Erythroblast (primary cell): ENCODE data around the gene BMPER.

Experiments used
- DNase-seq, 2 experiments: peaks; one replicate each; lab custom pipeline; 2025; lab: John Stamatoyannopoulos, UW
- GATA1 ChIP-seq: IDR thresholded peaks from 2 replicates; pipeline ENCODE4 v1.6.1; 2011; ENCODE audit warnings: low read depth, mild to moderate bottlenecking, control low read depth, low read length, moderate library complexity
- POLR2A ChIP-seq: IDR thresholded peaks from 2 replicates; pipeline ENCODE4 v1.6.1; 2011; ENCODE audit warnings: mild to moderate bottlenecking, low read length

Gene BMPER

DNA sequence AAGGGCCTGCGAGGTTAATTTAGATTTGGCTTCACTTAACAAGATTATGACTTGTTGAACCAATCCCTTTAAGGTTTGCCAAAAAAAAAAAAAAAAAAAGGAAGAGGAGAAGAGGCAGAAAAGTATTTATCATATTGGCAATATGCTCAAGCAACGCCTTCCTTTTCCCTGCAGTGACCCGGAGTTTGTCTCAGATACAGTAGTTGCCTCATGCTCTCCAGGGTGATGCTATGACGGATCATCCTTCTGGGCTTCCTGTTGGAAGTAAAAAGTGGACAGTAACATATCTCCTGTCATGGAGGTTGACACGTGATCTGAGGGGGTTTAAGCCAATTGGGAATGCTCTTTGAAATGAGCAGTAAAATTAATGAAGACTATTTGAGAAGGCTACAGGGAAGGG is 117.3 kb downstream of the BMPER start:
- no peak for DNase-seq
- no peak for TF ChIP-seq POLR2A
- TF ChIP-seq GATA1, result no peak

- TF ChIP-seq POLR2A (no peak), GATA1 (no peak)
- DNase-seq, result no peak
These were observed 120.3 kb downstream of the BMPER start for GRCh38 chr7:34025600-34025999.

- TF ChIP-seq GATA1, result no peak
- TF ChIP-seq POLR2A, result no peak
These were observed 121.3 kb downstream of the BMPER start for GRCh38 chr7:34026481-34027190.

GRCh38 chr7:34031156-34031555 is 125.8 kb downstream of the BMPER start:
- TF ChIP-seq GATA1 (no peak), POLR2A (no peak)
- DNase-seq, result no peak

More at GRCh38 chr7:34026481-34027190, 121.3 kb downstream of the BMPER start:
- no peak for DNase-seq

DNA sequence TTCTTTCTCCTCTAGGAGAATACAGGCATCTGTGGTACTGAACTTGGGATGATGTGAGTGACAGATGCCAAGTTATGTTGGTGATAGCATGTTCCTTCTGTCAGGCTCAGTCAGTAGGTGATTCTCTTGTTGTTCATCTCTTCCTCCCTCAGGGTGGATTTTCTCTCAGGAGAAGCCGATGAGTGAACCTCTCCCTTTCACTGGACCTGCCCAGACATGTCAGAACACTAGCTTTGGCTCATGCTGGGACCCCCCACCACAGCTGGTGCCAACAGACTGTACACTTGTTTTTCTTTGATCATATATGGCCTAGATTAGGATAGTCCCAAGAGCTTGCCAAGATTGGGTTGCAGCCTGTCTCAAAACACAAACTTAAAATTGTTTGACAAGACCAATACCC is 129.4 kb downstream of the BMPER start:
- TF ChIP-seq GATA1 (no peak), POLR2A (no peak)

DNA sequence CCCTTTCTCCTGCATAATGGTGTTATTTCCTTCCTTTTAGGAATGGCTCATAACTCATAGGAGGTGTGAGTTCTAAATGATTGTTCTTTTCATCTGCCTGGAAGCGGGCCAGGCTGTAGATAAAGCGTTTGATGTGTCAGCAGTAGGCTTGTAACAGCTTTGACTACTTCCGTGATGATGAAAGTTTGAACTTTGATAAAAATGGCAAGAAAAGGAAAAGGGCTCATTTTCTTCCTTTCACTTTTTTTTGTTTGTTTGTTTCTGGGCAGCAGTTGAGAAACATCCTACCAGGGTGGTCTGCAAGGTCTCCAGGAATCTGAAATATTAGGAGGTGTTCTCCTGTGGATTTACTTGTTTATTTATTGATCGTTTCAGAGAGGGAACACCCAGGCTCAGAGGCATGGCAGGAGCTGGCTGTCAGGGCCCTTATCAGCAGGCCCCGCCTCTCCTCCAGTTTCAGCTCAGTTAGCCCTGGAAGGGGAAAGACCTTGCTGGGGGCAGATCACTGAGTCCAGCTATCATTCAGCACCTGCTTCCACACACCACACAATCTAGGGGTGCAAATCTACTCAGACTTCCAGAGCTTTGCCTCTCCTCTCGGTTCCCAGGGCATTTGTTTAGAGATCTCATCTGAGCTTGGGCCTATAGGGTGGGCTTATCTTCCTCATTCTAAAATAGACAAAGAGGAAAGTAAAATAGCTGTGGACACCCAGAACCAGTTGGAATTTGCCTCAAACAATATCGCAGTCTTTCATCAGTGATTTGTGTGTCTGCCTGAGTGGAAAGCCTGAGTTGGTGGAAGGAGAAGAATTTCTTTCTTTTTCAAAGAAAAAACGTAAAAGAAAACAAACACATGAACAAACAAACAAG is 130.9 kb downstream of the BMPER start:
- TF ChIP-seq GATA1 (no peak), POLR2A (no peak)
- DNase-seq, result peak; percentile 71 to 76

More for the DNA sequence above, 129.4 kb downstream of the BMPER start:
- DNase-seq, result no peak

DNA sequence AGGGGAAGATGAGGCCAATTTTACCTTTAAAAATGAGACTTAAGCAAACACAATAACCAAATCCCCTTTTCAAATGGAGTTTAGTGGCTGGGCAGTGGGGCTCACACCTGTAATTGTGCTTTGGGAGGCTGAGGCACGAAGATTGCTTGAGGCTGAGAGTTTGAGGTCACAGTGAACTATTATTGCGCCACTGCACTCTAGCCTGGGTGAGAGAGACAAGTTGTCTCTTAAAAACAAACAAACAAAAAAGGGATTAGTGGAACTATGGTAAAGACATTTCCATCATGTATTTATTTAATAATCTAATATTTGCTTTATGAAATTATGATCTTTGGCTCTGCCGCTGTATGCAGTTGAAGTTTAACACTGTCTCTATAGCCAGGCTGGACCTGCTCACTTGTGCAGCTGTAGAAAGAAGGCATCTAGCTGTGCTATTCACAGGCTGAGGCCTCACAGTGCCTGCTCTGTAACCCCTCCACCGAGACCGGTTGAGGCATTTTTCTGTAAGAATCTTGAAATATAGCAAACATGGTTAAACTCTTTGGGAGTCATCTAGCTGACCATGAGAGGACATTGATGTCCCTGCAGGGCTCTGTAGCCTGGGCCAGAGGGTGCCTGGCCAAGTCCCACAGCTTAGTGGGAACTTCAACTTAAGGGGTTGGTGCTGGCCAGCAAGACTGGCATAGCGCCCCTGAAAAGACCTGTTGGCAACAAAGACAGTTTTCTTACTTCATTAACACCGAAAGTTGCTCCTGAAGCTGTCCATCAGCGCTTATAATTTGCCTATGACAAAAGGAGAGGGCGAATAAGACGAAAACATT is 131.8 kb downstream of the BMPER start:
- no peak for DNase-seq
- TF ChIP-seq GATA1 (no peak), POLR2A (no peak)

GRCh38 chr7:34038816-34039470 is 133.6 kb downstream of the BMPER start:
- TF ChIP-seq GATA1 (no peak), POLR2A (no peak)
- no peak for DNase-seq

GRCh38 chr7:34041707-34042106 is 136.4 kb downstream of the BMPER start:
- DNase-seq, result no peak
- TF ChIP-seq GATA1 (no peak), POLR2A (no peak)

DNA sequence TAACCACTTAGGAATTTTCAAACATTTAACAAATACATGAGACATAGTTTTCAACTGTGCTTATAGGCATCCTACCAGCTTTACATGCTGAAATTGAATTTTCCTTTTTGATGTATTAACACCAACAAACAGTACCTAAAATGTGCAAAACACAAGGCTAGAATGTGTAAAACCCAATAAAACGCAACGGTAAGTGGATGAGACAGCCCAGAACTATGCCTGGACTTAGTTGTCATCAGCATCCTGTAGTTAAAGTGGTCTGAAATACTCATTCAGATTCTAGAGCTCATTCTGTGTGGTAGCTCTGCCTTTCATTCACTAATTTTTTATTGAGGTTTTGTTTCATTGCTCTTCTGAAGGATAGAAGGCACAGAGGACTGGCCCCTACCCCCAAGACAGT is 137.1 kb downstream of the BMPER start:
- no peak for TF ChIP-seq GATA1
- no peak for TF ChIP-seq POLR2A
- no peak for DNase-seq

GRCh38 chr7:34043461-34044305 is 138.3 kb downstream of the BMPER start:
- no peak for TF ChIP-seq GATA1
- no peak for TF ChIP-seq POLR2A
- DNase-seq, result no peak

GRCh38 chr7:34044306-34044643 is 138.9 kb downstream of the BMPER start:
- TF ChIP-seq GATA1 (no peak), POLR2A (no peak)
- no peak for DNase-seq
